ENCODE data around the gene VAV3. TPM values are rescaled to one million over a fixed set of nuclear protein-coding genes. Genes with fewer than 3 reads are reported as not detected.

The VAV3 gene
- total and polyA plus RNA-seq, 12 donors = 1.1 to 8.5 (median 4.1) TPM

- no peak for DNase-seq
- Histone ChIP-seq H3K9me3 (replicated peaks in 1 of 3) (no peaks in the 10 kb centered on the region), H3K27ac (no peak overlapping the region), H3K27me3 (no peaks in the 10 kb centered on the region), H3K4me1 (replicated peaks in 1 of 2) (no peaks in the 10 kb centered on the region), H3K36me3 (replicated peaks in 1 of 2) (no peaks in the 10 kb centered on the region), H3K4me3 (no peak overlapping the region)
- TF ChIP-seq POLR2A (IDR thresholded peaks at IDR 0.05) = no peak
- TF ChIP-seq CTCF (IDR thresholded peaks at IDR 0.05) = no peak
- intact Hi-C loops (cut with DNase I) = no loop called here
- WGBS, 4 donors = 91 to 100% (median 93%) methylated on average over 1 of the region's 1 CpG
These were observed 147.8 kb downstream of the VAV3 start for GRCh38 chr1:107817206-107817605.

- Histone ChIP-seq H3K9me3 (replicated peaks in 1 of 3) (no peaks in the 10 kb centered on the region), H3K4me3 (no peak overlapping the region), H3K36me3 (replicated peaks in 1 of 2) (no peaks in the 10 kb centered on the region), H3K27ac (no peak overlapping the region), H3K27me3 (no peaks in the 10 kb centered on the region), H3K4me1 (replicated peaks in 1 of 2) (no peaks in the 10 kb centered on the region)
- intact Hi-C loops (cut with DNase I) = no loop called here
- 82 to 96% (median 90%) methylated on average over 2 of the region's 2 CpGs for WGBS, 4 donors
- no peak for DNase-seq
- TF ChIP-seq CTCF (IDR thresholded peaks at IDR 0.05) (no peak), POLR2A (IDR thresholded peaks at IDR 0.05) (no peak)
These were observed 154.6 kb downstream of the VAV3 start for GRCh38 chr1:107810291-107810951.

GRCh38 chr1:107807855-107808254 lies 157.1 kb downstream of the VAV3 start:
- no peak for DNase-seq
- WGBS, 4 donors = 76 to 88% (median 84%) methylated on average over 3 of the region's 3 CpGs
- no peaks in the 10 kb centered on the region for H3K27me3 ChIP-seq
- H3K4me3 ChIP-seq = no peak overlapping the region
- no peak overlapping the region for H3K27ac ChIP-seq
- no peaks in the 10 kb centered on the region for H3K9me3 ChIP-seq (replicated peaks in 1 of 3)
- no peaks in the 10 kb centered on the region for H3K36me3 ChIP-seq (replicated peaks in 1 of 2)
- TF ChIP-seq CTCF (IDR thresholded peaks at IDR 0.05) = no peak
- no peak for TF ChIP-seq POLR2A (IDR thresholded peaks at IDR 0.05)
- intact Hi-C loops (cut with DNase I) = no loop called here
- no peaks in the 10 kb centered on the region for H3K4me1 ChIP-seq (replicated peaks in 1 of 2)

GRCh38 chr1:107807405-107807804 lies 157.6 kb downstream of the VAV3 start:
- TF ChIP-seq POLR2A (IDR thresholded peaks at IDR 0.05) (no peak), CTCF (IDR thresholded peaks at IDR 0.05) (no peak)
- Histone ChIP-seq H3K9me3 (replicated peaks in 1 of 3) (no peaks in the 10 kb centered on the region), H3K4me1 (replicated peaks in 1 of 2) (no peaks in the 10 kb centered on the region), H3K4me3 (no peak overlapping the region), H3K36me3 (replicated peaks in 1 of 2) (no peaks in the 10 kb centered on the region), H3K27me3 (no peaks in the 10 kb centered on the region), H3K27ac (no peak overlapping the region)
- no peak for DNase-seq
- intact Hi-C loops (cut with DNase I) = no loop called here
- WGBS, 4 donors = 29 to 80% (median 64%) methylated on average over 1 of the region's 1 CpG

Data from adrenal gland (tissue), 12 donors.